Measurements from ENCODE around the gene CLPTM1.

Gene CLPTM1

GRCh38 chr19:44930088-44930487 lies 25.1 kb upstream of the CLPTM1 start:
- ATAC-seq: no peak
- no peak for TF ChIP-seq ZNF70 (CRISPR knock-in tag; IDR thresholded peaks at IDR 0.05)
- TF ChIP-seq ZC3H10 (CRISPR knock-in tag; IDR thresholded peaks at IDR 0.05): no peak
- no peak for TF ChIP-seq TCF4 (CRISPR knock-in tag; IDR thresholded peaks at IDR 0.05; ENCODE audit: borderline replicate concordance)
- TF ChIP-seq ARNTL (CRISPR knock-in tag; IDR thresholded peaks at IDR 0.05; ENCODE audit: borderline replicate concordance, low read depth): no peak
- no peak for TF ChIP-seq OSR1 (CRISPR knock-in tag; IDR thresholded peaks at IDR 0.05)
- no peak for TF ChIP-seq RARB (CRISPR knock-in tag; IDR thresholded peaks at IDR 0.05)
- no peak for TF ChIP-seq ZFP3 (CRISPR knock-in tag; IDR thresholded peaks at IDR 0.05)
- TF ChIP-seq ESRRG (CRISPR knock-in tag; IDR thresholded peaks at IDR 0.05): no peak

GRCh38 chr19:44931541-44931940 lies 23.6 kb upstream of the CLPTM1 start:
- no peak for ATAC-seq
- TF ChIP-seq ZC3H10 (CRISPR knock-in tag; IDR thresholded peaks at IDR 0.05) (no peak), ZFP30 (CRISPR knock-in tag; IDR thresholded peaks at IDR 0.05) (no peak), POU6F1 (CRISPR knock-in tag; IDR thresholded peaks at IDR 0.05; ENCODE audit: borderline replicate concordance, low read depth) (no peak), ZNF70 (CRISPR knock-in tag; IDR thresholded peaks at IDR 0.05) (no peak), ZFP3 (CRISPR knock-in tag; IDR thresholded peaks at IDR 0.05) (no peak), OSR1 (CRISPR knock-in tag; IDR thresholded peaks at IDR 0.05) (no peak), BACH2 (CRISPR knock-in tag; IDR thresholded peaks at IDR 0.05; ENCODE audit: borderline replicate concordance) (no peak), TOX (CRISPR knock-in tag; IDR thresholded peaks at IDR 0.05; ENCODE audit: borderline replicate concordance) (no peak), SNAI2 (CRISPR knock-in tag; IDR thresholded peaks at IDR 0.05) (no peak), ZNF565 (CRISPR knock-in tag; conservative IDR thresholded peaks at IDR 0.05; ENCODE audit: low read depth) (no peak), ESRRG (CRISPR knock-in tag; IDR thresholded peaks at IDR 0.05) (no peak)
- TF ChIP-seq, protein P1, sequence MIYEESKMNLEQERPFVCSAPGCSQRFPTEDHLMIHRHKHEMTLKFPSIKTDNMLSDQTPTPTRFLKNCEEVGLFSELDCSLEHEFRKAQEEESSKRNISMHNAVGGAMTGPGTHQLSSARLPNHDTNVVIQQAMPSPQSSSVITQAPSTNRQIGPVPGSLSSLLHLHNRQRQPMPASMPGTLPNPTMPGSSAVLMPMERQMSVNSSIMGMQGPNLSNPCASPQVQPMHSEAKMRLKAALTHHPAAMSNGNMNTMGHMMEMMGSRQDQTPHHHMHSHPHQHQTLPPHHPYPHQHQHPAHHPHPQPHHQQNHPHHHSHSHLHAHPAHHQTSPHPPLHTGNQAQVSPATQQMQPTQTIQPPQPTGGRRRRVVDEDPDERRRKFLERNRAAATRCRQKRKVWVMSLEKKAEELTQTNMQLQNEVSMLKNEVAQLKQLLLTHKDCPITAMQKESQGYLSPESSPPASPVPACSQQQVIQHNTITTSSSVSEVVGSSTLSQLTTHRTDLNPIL (CRISPR knock-in tag; IDR thresholded peaks at IDR 0.05; ENCODE audit: low read depth): no peak
- TF ChIP-seq, protein P2, sequence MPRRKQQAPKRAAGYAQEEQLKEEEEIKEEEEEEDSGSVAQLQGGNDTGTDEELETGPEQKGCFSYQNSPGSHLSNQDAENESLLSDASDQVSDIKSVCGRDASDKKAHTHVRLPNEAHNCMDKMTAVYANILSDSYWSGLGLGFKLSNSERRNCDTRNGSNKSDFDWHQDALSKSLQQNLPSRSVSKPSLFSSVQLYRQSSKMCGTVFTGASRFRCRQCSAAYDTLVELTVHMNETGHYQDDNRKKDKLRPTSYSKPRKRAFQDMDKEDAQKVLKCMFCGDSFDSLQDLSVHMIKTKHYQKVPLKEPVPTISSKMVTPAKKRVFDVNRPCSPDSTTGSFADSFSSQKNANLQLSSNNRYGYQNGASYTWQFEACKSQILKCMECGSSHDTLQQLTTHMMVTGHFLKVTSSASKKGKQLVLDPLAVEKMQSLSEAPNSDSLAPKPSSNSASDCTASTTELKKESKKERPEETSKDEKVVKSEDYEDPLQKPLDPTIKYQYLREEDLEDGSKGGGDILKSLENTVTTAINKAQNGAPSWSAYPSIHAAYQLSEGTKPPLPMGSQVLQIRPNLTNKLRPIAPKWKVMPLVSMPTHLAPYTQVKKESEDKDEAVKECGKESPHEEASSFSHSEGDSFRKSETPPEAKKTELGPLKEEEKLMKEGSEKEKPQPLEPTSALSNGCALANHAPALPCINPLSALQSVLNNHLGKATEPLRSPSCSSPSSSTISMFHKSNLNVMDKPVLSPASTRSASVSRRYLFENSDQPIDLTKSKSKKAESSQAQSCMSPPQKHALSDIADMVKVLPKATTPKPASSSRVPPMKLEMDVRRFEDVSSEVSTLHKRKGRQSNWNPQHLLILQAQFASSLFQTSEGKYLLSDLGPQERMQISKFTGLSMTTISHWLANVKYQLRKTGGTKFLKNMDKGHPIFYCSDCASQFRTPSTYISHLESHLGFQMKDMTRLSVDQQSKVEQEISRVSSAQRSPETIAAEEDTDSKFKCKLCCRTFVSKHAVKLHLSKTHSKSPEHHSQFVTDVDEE (CRISPR knock-in tag; IDR thresholded peaks at IDR 0.05): no peak

GRCh38 chr19:44939668-44940067 lies 15.5 kb upstream of the CLPTM1 start:
- no peak for TF ChIP-seq CSDC2 (CRISPR knock-in tag; IDR thresholded peaks at IDR 0.05)
- TF ChIP-seq POU6F1 (CRISPR knock-in tag; IDR thresholded peaks at IDR 0.05; ENCODE audit: borderline replicate concordance, low read depth): no peak
- TF ChIP-seq RARB (CRISPR knock-in tag; IDR thresholded peaks at IDR 0.05): no peak
- TF ChIP-seq OSR1 (CRISPR knock-in tag; IDR thresholded peaks at IDR 0.05): no peak
- TF ChIP-seq, protein P1 (CRISPR knock-in tag; IDR thresholded peaks at IDR 0.05; ENCODE audit: low read depth): no peak
- TF ChIP-seq ARNTL (CRISPR knock-in tag; IDR thresholded peaks at IDR 0.05; ENCODE audit: borderline replicate concordance, low read depth): no peak
- no peak for TF ChIP-seq GLIS3 (CRISPR knock-in tag; IDR thresholded peaks at IDR 0.05)
- TF ChIP-seq ZNF70 (CRISPR knock-in tag; IDR thresholded peaks at IDR 0.05): no peak
- TF ChIP-seq, protein P2 (CRISPR knock-in tag; IDR thresholded peaks at IDR 0.05): no peak
- TF ChIP-seq ZNF565 (CRISPR knock-in tag; conservative IDR thresholded peaks at IDR 0.05; ENCODE audit: low read depth): no peak
- TF ChIP-seq, protein P3, sequence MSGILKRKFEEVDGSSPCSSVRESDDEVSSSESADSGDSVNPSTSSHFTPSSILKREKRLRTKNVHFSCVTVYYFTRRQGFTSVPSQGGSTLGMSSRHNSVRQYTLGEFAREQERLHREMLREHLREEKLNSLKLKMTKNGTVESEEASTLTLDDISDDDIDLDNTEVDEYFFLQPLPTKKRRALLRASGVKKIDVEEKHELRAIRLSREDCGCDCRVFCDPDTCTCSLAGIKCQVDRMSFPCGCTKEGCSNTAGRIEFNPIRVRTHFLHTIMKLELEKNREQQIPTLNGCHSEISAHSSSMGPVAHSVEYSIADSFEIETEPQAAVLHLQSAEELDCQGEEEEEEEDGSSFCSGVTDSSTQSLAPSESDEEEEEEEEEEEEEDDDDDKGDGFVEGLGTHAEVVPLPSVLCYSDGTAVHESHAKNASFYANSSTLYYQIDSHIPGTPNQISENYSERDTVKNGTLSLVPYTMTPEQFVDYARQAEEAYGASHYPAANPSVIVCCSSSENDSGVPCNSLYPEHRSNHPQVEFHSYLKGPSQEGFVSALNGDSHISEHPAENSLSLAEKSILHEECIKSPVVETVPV (CRISPR knock-in tag; IDR thresholded peaks at IDR 0.05): no peak
- ATAC-seq: no peak
